ENCODE data around the gene RBKS.

DNA sequence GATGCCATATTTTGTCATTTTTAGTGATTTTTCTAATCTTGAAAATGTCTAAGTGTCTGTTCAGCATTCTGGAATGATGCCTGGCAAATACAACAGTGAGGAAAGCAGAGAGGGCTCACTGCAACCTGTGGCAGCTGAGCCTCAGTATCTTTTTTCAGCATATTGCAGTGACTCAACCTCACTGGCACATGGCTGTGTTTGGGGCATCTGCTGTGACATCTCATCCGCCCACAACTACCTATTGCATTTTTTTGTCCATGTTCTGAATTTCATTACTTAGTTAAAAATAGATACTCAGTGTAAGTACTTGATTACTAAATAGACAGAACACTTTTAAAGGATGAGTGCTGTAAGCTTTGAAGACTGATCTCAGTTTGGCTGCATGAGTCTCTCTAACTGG, 11.0 kb upstream of the RBKS start:
- TF ChIP-seq CTCF (IDR thresholded peaks at IDR 0.05; ENCODE audit: control extremely low read depth in 1 of 3, insufficient read depth in 1 of 3, low read depth in 1 of 3, low read length in 3 of 3) = no peak
- TF ChIP-seq POLR2A (IDR thresholded peaks at IDR 0.05; ENCODE audit: control extremely low read depth in 1 of 2, low read depth in 2 of 2, low read length in 2 of 2) = no peak
- no peak for TF ChIP-seq MAX (IDR thresholded peaks at IDR 0.05)
- TF ChIP-seq EP300 (IDR thresholded peaks at IDR 0.05; ENCODE audit: borderline replicate concordance in 1 of 2, low read depth in 2 of 2, low read length in 2 of 2) = no peak
- TF ChIP-seq NRF1 (IDR thresholded peaks at IDR 0.05; ENCODE audit: low read depth, low read length) = no peak
- no peak for TF ChIP-seq ZNF274 (IDR thresholded peaks at IDR 0.05; ENCODE audit: borderline replicate concordance, extremely low read depth, low read length)
- TF ChIP-seq CEBPB (IDR thresholded peaks at IDR 0.05; ENCODE audit: low read depth, low read length) = no peak
- no peak for TF ChIP-seq GABPA (IDR thresholded peaks at IDR 0.05; ENCODE audit: borderline replicate concordance, insufficient read depth, low read length)
- TF ChIP-seq, protein P1, sequence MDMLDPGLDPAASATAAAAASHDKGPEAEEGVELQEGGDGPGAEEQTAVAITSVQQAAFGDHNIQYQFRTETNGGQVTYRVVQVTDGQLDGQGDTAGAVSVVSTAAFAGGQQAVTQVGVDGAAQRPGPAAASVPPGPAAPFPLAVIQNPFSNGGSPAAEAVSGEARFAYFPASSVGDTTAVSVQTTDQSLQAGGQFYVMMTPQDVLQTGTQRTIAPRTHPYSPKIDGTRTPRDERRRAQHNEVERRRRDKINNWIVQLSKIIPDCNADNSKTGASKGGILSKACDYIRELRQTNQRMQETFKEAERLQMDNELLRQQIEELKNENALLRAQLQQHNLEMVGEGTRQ (IDR thresholded peaks at IDR 0.05; ENCODE audit: low read length) = no peak

All from H1 (cell line).